SW 1271 (cell line): ENCODE results near the gene RAD51B.

ENCODE experiments used
- DNase-seq, 2 experiments: peaks; one replicate each; lab custom pipeline; 2025; lab: John Stamatoyannopoulos, UW

Gene RAD51B

DNA sequence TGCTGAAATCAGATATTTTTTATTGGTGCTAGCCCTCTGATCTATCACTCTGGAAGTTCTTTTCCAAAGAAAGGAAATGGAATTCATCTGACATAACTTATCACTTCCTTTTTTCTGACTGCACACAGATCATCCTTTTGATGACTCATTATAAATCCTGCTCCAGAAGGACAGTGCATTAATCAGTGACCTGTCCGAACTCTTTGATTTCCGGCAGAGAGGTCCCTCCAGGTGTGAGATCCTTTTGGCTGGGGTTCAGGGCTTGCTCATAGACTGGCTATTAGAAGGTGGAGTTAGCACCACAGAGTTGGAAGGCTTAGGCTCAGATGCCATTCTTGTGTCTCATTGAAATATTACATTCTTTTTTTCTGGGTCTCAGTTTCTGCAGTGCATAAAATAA lies 645.1 kb downstream of the RAD51B start:
- peak; percentile 46 to 81 for DNase-seq

DNA sequence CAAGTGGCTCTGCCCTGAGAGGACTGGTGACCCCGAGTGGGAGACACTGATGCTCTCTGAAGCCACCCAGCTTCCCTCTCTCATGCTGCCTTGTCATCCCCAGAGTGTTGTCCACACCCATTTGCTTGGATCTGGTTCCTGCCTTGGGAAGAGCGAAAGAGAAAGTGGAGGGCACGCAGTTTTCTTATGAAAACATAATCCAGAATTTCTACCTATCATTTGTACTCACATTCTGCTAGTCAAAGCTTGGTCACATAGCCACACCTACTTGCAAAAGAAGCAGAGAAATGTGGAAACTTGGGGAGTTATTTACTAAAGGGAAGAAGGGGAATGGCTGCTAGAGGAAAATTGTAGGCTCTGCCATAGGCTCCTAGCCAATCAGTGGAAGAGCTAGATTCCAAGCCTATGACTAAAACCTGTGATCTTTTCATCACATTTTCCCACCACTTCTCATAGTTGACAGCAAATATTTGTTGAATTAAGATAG lies 647.0 kb downstream of the RAD51B start:
- peak in 1 of 2 experiments; percentile 62 for DNase-seq

DNA sequence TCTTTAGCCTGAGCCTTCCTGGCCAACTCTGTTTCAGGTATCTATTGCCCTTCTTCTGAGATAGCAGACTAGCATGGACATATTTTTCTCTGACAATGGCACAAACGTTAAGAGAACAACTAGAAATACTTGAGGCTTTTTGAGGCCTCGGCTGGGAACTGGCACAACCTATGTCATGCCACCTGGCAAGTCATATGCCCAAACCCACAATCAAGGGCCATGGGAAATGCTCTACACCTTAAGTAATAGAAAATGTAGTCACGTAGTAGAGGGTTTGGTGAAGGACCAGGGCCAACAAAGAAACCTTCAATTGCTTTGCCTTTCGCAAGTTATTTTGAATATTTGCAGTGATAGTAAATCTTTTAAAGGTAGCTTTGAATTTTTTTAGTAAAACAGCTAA lies 647.8 kb downstream of the RAD51B start:
- DNase-seq = no peak

DNA sequence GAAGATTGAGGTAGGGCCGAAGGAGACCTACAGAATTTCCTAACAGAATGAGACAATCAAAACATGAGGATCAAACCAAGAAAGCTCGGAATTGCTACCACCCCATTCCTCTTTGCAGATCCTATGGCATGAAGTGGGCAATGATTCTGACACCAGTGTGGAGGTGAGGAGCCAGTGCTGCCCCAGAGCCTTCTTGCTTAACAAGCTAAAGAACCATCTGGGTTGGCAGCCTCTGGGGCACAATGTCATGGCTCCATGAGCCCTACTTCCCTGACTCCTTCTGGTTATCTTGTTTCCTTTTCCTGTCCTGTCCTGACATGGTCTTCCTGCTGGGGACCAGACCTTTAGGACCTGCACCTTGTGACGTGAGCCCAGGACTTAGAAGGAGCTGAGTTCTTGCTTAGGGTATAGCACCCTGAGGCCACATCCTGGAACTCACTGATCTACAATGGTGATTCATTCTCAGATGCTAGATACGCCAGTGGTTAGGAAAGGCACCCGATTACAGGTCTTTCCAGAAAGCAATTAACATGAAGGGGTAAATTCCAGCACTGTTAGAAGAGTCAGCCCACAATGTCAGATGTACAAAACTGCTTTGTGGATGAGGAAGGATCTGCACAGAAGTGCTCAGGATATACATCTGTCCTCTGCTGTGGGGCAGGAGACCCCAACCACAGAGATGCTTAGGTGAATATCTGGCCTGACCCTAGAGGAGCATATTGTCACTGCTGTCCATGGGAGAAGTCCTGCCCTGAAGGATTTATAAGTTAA lies 649.0 kb downstream of the RAD51B start:
- DNase-seq = no peak

DNA sequence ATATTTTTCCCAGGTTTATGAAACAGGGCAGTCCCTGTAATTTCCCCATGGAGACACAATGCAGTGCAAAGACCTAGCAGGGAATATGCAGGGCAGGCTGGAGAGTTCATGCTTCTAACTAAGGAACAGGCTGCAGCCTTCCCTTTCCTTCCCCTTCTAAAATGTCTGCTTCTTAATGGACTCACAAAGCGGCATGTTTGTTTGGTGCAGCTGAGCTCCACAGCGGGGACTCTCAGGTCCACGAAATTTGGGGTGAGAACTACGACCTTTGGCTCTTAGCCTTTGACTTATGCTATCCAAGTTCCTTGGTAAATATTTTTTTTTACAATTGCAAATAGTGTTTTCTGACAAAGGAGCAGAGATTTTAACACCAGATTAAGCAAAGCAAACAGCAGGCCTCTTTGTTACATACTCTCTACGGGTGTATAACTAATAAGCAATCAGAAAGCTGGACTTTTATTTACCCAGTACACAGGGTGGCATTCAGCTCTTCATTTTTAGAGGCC lies 649.7 kb downstream of the RAD51B start:
- no peak for DNase-seq

DNA sequence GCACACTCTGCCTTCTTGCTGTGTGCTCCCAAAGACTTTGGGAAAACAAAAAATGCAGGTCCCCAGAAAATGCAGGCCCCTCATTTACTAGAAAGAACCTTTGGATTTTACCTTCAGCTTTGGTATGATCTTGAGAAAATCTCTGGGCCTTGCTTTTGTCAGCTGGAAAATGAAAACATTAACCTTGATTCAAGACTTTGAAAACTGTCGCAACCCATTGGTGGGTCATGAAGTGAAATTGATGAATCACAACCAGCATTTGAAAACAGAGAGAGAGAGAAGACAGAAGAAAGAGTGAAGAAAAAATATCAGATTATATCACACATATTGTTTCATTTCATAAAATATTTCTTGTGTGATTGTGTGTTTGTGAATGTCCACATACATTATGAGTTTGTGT lies 650.8 kb downstream of the RAD51B start:
- no peak for DNase-seq

DNA sequence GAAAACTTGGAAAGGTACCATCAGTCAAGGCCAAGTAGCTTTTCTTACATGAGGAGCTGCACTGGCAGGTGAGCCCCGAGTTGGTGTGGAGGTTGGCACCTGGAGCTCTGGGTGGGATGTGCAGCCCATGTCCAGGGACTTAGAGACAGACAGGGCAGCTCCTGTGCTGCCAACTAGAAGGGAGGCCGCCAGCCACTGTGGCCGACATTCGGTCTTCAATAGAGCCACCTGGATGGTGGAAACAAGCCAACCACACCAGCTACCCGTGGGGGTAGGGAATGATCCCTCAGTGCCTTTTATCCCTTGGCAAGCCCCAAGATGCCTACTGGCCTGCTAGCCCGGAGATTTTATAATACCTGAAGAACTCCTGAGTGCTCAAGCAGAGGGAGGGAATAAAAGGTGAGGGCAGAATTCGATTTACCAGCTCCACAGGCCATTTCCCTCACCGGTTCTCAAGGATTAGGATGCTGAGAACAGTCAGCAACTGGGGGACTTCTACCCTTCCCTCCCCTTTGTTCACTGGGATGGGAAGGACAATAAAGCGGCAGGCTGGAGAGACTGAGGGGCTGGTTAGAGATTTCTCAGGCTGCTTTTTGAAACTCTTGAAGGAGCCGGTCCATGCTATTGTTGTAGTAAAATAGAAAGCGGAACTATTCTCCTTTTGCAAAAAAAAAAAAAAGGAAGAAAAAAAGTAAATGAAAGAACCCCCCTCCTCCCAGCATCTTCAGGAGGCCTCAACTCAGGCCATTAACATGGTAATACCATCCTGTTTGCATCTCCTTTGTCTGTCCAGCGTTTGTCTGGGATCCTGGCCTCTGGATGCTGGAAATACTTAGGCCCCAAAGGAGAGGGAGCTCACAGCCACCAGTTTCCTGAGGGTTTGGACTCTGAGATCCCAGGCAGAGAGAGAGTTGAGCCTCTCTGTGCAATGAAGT lies 651.7 kb downstream of the RAD51B start:
- DNase-seq = no peak

DNA sequence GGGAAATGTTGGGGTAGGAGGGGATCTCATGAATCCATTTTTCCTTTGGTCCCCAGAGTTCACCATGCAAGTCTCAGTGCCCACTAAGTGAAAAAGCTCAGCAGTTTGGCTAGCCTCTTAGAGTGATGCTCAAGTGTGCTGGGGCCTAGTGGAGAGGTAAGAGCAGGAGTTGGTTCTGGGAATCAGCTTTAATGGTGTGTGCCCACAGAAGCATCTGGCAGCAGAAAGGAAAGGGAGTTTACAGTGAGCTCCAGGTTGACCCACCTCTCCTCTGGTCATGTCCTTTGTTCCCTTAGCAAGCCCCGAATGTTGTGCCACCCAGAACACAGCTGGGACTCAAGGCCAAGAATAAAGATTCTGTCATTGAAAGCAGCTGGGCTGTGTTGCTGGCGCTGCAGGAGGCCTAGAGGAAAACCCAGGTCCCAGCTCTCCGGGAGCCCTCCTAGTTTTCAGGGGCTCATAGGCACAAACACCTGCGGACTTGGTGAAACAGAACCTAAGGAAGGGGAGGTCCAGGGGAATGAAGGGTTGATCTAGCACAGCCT lies 652.5 kb downstream of the RAD51B start:
- DNase-seq = no peak

DNA sequence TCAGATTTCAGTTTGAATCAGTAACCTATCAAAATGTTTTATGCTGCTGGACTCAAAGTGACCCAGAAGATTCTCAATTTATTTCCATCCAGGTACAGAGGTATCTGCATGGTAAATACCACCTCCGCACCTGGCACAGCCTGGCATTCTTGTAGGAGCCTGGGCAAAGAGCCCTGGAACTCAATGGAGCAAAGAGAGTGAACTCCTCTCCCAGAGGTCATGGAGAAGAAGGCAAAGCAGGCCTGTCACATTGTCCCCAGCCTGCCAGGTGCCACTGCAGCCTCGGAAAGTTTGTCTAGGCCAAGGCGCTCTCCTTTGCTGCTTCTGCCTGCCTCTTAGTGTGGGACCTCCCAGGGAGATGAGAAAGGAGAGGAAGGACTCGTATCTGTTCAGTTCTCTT lies 653.5 kb downstream of the RAD51B start:
- DNase-seq = no peak

DNA sequence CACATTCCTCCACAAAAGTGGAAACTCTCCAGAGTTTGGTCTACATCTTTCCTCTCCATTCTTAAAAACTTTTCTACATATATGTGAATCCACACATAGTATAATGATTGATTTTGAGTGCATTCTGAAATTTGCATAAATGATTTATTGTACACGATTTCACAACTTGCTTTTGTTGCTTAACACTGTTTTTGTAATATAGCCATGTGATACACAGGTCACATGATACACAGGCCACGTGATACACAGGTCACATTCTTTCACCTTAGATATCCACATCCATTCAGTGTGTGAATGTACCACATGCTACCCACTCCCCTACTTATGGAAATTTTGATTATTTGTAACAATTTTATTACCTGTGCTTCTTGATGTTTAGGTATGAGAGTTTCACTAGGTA lies 654.2 kb downstream of the RAD51B start:
- DNase-seq = no peak

DNA sequence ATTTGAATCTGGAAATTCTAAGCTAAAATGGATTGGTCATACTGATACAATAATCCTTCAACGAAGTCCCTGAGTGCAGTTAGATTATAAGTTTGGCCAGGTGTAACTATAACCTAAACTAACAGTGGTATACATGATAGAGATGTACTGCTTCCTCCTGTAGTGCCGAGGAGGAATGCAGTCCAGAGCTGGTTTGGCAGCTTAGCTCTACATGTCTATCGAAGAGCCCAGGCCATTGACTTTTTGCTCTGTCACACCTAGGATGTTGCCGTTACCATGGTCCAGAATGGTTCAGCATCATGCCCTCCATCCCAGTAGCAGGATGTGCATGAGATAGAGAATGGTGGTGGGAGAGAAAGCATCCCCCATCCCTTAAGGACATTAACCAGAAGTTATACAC lies 655.2 kb downstream of the RAD51B start:
- no peak for DNase-seq

DNA sequence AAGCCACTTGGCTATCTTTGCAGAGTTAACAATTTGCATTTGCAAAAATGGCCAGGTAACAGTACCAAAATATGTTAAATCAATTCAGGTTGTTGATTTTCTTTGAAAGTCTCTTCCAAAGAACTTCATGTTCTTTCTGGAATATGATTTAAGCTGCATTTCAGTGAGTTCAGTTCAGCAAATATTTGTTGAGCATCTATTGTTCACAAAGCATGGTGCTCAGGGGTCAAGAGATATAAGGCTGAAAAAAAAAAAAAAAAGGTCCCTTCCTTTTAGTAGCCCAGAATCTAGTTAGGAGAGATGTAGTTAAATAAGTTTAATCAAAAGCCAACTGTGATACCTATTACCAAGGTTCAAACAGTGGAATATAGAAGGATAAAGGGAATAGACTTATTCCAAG lies 656.2 kb downstream of the RAD51B start:
- no peak for DNase-seq

DNA sequence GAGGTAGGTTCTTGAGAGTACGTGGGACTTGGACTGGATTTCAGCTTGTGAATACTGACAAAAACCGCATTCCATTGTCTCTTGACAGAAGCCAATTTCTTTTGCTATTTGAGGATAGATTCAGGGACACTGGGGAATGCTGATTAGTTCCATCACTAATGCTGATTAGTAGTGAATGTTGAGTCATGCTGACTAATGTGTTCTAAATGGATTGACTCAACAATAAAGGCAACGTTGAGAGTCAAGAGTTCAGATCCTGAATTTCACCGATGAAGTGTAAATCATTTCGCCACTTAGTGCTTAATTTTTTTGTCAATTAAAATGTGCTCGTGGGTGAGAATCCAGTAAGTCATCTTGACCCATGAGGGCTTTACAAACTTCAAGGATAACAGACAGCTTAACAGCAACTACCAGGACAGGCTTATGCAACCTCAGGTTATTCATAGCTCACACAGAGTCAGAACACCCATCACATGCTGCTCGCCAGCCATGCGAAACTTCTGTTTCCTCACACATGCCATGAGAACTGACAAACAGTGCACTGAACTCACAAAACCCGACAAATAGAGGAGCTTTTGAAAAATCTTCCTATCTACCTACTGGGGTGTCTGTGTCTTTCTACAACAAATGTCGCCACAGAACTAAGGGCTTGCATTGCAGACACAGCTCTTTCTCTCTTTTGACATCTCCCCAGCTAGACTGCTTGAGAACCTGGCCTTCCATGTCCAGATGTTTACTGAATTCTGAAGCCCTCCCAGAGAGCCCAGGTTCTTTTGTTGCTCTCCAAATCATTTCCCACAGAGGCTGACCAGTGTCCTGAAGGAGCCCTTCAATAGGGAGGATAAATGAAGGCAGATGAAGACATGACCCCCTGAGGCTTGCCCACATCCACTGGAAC lies 656.9 kb downstream of the RAD51B start:
- DNase-seq = no peak

DNA sequence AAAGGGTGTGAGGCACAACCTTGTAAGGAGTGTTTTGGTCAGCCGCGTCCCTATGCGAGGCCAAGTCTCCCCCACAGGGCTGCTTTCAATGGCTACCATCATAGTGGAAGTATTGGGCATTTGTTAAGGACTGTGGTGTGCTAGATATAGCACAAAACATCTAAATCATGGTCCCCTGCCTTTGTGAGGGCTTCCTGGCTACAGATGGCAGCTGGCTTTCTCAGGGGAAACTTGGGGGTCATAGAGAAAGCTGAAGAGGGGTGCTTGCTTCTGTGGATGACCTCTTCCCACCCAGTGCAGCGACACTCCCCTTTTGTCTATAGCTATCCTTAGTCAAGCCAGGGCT lies 657.5 kb downstream of the RAD51B start:
- DNase-seq = no peak

DNA sequence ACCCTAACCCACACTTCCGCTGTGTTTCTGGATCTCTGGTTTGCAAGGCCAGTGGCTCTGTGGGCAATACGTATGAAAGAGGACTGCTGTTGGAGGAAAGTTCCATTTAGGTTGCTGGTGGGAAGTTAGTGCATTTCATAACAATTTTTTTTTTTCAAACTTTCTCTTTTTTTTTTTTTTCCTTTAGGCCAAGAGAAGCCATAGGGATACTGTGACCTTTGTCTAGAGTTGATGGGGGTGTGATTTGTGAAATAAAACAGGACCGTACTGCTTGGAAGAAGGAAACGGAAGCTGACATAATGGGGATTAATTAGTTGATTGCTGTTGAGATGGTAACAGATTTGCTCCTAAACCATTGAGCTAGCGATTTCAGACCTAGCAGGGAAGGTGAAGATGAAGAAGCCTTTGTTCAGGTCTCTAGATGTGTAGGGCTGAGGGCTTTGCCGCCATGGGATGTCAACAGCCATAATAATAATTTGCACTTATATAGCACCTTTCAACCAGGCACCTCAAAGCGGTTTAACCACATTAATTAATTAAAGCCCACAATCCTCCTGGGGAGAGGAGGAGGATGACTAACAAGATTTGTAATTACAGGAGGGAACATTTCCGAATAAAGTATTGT lies 658.0 kb downstream of the RAD51B start:
- no peak for DNase-seq

DNA sequence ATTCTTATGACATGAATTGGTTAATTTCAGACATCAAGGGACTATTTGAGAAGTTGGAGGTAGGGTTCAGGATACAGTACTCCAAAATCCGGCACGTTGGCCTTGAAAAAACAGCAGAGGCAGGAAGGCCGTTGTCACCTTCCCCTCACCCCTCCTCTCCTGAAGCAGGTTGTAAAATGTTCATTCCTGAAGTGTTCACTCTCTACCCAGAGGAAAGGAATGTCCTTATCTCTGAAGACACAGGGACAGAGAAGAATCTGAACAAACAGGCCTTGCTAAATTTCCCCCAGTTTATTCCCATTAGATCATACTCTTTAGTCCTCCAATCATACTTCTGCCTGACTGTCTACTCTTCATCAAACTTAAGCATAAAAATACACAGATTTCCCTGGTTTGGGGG lies 659.7 kb downstream of the RAD51B start:
- no peak for DNase-seq

DNA sequence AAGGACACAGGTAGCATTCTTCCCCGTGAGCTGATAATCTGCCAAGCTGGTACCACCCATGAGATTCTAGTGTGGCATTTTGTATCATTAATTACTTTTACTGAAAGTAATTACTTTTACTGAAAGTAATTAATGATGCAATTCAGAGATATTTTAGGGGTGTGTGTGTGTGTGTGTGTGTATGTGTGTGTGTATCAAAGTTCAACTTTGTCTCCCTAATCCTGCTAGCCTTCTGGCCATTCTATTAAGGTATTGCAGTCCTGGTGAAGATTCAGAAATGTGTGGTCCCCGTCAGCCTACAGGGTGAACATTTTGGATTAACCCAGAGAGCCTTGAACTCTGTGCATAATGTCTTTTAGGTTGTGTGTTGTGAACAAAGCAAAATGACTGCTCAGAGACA lies 662.4 kb downstream of the RAD51B start:
- no peak for DNase-seq

DNA sequence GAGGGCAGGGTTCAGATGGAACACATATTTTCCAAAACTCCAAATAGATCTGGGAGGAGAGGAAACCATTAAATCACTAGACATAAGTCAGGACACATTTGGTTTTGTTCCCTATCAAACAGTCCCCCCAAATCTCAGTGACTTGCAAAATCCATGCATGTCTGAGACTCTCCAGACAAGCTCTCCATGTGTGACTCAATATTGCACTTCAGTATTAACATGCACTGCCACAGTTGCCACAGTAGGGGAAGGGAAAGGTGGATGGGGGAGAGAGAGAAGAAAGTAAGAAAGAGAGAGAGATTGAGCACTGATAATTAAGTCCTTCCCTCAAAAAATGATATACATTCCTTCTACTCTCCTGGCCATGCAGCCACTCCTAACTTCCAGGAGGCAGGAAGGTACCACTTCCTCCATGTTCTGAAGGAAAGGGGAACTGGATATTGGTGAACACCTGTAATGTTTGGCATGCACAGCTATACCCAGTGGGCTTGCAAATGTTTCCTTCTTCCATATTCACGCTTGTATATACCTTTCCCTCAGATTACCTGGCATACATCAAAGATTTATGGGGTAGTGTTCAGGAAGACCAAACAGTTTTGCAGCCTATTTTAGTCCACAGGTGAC lies 663.3 kb downstream of the RAD51B start:
- no peak for DNase-seq

DNA sequence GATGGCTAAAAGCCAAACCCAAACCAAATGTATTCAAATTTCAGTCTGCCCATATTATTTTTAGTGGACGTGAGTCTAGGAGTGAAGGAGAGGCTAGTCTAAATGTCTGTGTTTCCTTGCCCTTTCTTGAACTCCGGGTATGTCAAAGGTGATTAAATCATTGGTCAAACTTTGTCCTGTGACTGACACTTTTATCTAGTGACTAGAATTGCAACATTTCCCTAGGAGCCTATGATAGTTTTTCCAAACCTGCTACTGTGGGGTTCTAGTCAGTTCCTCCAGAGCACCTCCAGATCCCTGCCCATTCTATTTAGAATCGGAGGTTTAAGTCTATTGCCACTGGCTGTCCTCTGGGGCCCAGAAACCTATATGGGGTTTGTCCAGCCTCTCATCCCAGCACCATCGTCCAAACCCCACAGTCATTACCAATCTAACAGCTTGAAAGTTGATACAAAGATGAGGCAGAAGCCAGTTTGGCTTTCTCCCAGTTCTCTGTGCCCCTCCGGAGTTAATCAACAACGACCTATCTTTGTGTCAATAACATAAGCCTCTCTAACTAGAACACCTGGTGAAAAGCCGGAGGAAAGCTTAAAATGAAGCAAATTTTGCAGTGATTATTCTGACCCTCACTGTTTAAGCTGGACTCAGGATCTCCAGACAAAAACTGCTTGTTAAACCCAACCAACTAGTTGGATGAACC lies 666.6 kb downstream of the RAD51B start:
- DNase-seq = no peak

DNA sequence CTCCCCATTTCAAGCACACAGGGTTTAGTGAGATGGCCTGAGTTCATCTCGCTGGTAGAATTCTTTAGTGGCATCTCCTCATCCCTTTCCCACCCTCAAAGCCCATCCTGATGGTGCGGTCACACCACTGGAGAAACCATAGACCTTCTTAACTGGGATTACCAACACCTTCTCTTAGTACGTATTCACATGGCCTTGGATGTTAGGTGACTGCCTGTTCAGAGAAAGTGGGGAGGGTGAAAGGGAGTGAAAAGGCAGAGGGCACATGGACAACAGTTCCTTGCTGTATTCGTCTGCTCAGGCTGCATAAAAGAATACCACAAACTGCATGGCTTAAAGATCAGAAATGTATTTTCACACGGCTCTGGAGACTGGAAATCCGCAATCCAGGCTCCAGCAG lies 667.2 kb downstream of the RAD51B start:
- no peak for DNase-seq
